ENCODE results near the gene PPP1R36.

DNA sequence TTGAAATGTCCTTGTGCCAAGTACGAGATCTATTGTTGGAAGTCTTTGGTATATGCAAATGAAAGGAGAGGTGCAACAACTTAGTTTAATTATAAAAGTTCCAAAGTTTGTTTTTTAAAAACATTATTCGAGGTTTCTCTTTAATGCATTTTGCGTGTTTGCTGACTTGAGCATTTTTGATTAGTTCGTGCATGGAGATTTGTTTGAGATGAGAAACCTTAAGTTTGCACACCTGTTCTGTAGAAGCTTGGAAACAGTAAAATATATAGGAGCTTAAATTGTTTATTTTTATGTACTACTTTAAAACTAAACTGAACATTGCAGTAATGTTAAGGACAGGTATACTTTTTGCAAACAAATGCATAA is 6.9 kb upstream of the PPP1R36 start:
- no peak for TF ChIP-seq GATA2 (IDR thresholded peaks at IDR 0.05; ENCODE audit: low read depth, low read length)
- TF ChIP-seq GATA3 (IDR thresholded peaks at IDR 0.05; ENCODE audit: low read depth, low read length), result no peak
